ENCODE results near the gene PRDM15. TPM values are rescaled to one million over a fixed set of nuclear protein-coding genes. Genes with fewer than 3 reads are reported as not detected.

The PRDM15 gene
- total RNA-seq, 1 donor from 2014 or later, result 5.4 TPM

GRCh38 chr21:41779659-41780058, 99.5 kb downstream of the PRDM15 start:
- DNase-seq (ENCODE audit: low read depth), result no peak
- no peak overlapping the region for H3K4me3 ChIP-seq (ENCODE audit: low read depth, low read length)
- H3K36me3 ChIP-seq (ENCODE audit: control insufficient read depth, insufficient read depth, low read length), result no peaks in the 10 kb centered on the region
- TF ChIP-seq CTCF (IDR thresholded peaks at IDR 0.05; ENCODE audit: insufficient read depth, low read length, poor library complexity, severe bottlenecking), result no peak
- peaks cover 2% of the 10 kb centered on the region for H3K27me3 ChIP-seq (ENCODE audit: control insufficient read depth, insufficient read depth, low read length)

DNA sequence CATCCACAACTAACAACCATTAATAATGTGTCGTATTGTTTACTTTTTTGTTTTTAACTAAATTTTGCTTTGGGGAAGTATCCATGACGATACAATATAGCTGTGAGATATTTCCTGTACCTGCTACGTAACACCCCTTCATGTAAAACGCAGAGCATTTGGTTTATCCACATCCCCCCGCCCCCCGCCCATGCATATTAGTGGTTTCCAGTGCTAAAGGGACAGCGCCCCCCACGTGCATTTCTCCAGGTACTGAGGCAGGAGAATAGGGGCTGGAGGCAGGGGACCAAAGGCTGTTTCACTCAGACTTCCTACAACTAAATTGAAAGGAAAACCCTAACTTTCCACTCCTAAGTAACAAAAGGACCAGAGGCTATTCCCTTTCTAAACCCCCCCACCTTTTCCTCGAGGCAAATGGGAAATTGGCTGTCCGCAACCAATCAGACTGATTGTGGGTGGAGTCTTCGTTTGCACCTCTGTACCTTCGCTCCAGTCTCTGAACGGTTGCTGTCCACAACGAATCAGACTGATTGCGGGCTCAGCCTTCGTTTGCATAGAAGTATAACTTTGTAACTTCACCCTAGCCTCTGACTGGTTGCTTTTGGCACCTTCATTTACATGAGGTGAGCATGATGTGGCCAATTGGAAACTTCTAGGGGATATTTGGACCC, 100.1 kb downstream of the PRDM15 start:
- Histone ChIP-seq H3K27me3 (ENCODE audit: control insufficient read depth, insufficient read depth, low read length) (peaks cover 2% of the 10 kb centered on the region), H3K4me3 (ENCODE audit: low read depth, low read length) (no peak overlapping the region), H3K36me3 (ENCODE audit: control insufficient read depth, insufficient read depth, low read length) (no peaks in the 10 kb centered on the region)
- DNase-seq (ENCODE audit: low read depth), result no peak
- no peak for TF ChIP-seq CTCF (IDR thresholded peaks at IDR 0.05; ENCODE audit: insufficient read depth, low read length, poor library complexity, severe bottlenecking)

GRCh38 chr21:41777951-41778815, 101.0 kb downstream of the PRDM15 start:
- peaks cover 2% of the 10 kb centered on the region for H3K27me3 ChIP-seq (ENCODE audit: control insufficient read depth, insufficient read depth, low read length)
- no peak for DNase-seq (ENCODE audit: low read depth)
- peak; percentile 97 for TF ChIP-seq CTCF (IDR thresholded peaks at IDR 0.05; ENCODE audit: insufficient read depth, low read length, poor library complexity, severe bottlenecking)
- H3K4me3 ChIP-seq (ENCODE audit: low read depth, low read length), result no peak overlapping the region
- H3K36me3 ChIP-seq (ENCODE audit: control insufficient read depth, insufficient read depth, low read length), result no peaks in the 10 kb centered on the region

- TF ChIP-seq CTCF (IDR thresholded peaks at IDR 0.05; ENCODE audit: insufficient read depth, low read length, poor library complexity, severe bottlenecking), result no peak
- Histone ChIP-seq H3K4me3 (ENCODE audit: low read depth, low read length) (no peak overlapping the region), H3K27me3 (ENCODE audit: control insufficient read depth, insufficient read depth, low read length) (peaks cover 2% of the 10 kb centered on the region), H3K36me3 (ENCODE audit: control insufficient read depth, insufficient read depth, low read length) (no peaks in the 10 kb centered on the region)
- no peak for DNase-seq (ENCODE audit: low read depth)
These were observed 102.4 kb downstream of the PRDM15 start for GRCh38 chr21:41776778-41777177.

- no peak for DNase-seq (ENCODE audit: low read depth)
- Histone ChIP-seq H3K36me3 (ENCODE audit: control insufficient read depth, insufficient read depth, low read length) (no peaks in the 10 kb centered on the region), H3K4me3 (ENCODE audit: low read depth, low read length) (no peak overlapping the region), H3K27me3 (ENCODE audit: control insufficient read depth, insufficient read depth, low read length) (peaks cover 2% of the 10 kb centered on the region)
- no peak for TF ChIP-seq CTCF (IDR thresholded peaks at IDR 0.05; ENCODE audit: insufficient read depth, low read length, poor library complexity, severe bottlenecking)
These were observed 104.0 kb downstream of the PRDM15 start for GRCh38 chr21:41775149-41775472.

All from kidney epithelial cell (primary cell).